Non-pigmented ciliary epithelial cell (primary cell): ENCODE measurements around the gene SLC12A9.
"Not testable (repeated sequence)": the region's sequence is repeated elsewhere in the genome, so short reads cannot be mapped to it uniquely, and the experiment has no call there.

Source experiments
- DNase-seq: peaks from one replicate; pipeline ENCODE4 v3.0.0-alpha.2; 2010; ENCODE audit warnings: low read depth

The SLC12A9 gene

GRCh38 chr7:100825751-100826513, 26.6 kb upstream of the SLC12A9 start:
- DNase-seq: no peak

- DNase-seq: no peak
Observed at GRCh38 chr7:100826514-100827329, 25.8 kb upstream of the SLC12A9 start.

GRCh38 chr7:100827330-100828226, 24.9 kb upstream of the SLC12A9 start, which contains the start of gene EPHB4:
EPHB4 (minus strand) TSS chr7:100827523; CDS start chr7:100827030, 493 bp downstream.
- no peak for DNase-seq

GRCh38 chr7:100829150-100829716, 23.3 kb upstream of the SLC12A9 start:
- no peak for DNase-seq

- DNase-seq: no peak
Observed at GRCh38 chr7:100830396-100830795, 22.1 kb upstream of the SLC12A9 start.

GRCh38 chr7:100832281-100832633, 20.3 kb upstream of the SLC12A9 start:
- no peak for DNase-seq

GRCh38 chr7:100835903-100836811, 16.4 kb upstream of the SLC12A9 start:
- no peak for DNase-seq

- DNase-seq: no peak
Observed at GRCh38 chr7:100836812-100837098, 15.8 kb upstream of the SLC12A9 start.

GRCh38 chr7:100837099-100837836, 15.2 kb upstream of the SLC12A9 start:
- peak; percentile 57 for DNase-seq

- no peak for DNase-seq
Observed at GRCh38 chr7:100839361-100839760, 13.2 kb upstream of the SLC12A9 start.

- DNase-seq: no peak
Observed at GRCh38 chr7:100840470-100841100, 11.9 kb upstream of the SLC12A9 start.

- DNase-seq: no peak
Observed at GRCh38 chr7:100847360-100847759, 5.2 kb upstream of the SLC12A9 start.

- no peak for DNase-seq
Observed at GRCh38 chr7:100854146-100854895, 1.8 kb downstream of the SLC12A9 start.

GRCh38 chr7:100854899-100855298, 2.4 kb downstream of the SLC12A9 start:
- not testable (repeated sequence) for DNase-seq

GRCh38 chr7:100855515-100855914, 3.0 kb downstream of the SLC12A9 start:
- no peak for DNase-seq

GRCh38 chr7:100856871-100857282, 4.4 kb downstream of the SLC12A9 start:
- DNase-seq: no peak

GRCh38 chr7:100859856-100860255, 7.3 kb downstream of the SLC12A9 start:
- DNase-seq: no peak

- DNase-seq: no peak
Observed at GRCh38 chr7:100860702-100861615, 8.4 kb downstream of the SLC12A9 start.
